ENCODE data around the gene GADD45GIP1. TPM values are rescaled to one million over a fixed set of nuclear protein-coding genes. Genes with fewer than 3 reads are reported as not detected.

Gene GADD45GIP1
- total and polyA plus RNA-seq, 2 donors (not counting 1 experiment from before 2014, with no cell fraction given), result 12.6 to 17.5 TPM

GRCh38 chr19:12947702-12948611, 9.1 kb downstream of the GADD45GIP1 start:
- Histone ChIP-seq H2AFZ (ENCODE audit: insufficient read depth, low read depth, low read length, poor library complexity, severe bottlenecking) (no peak overlapping the region), H3K4me3 (ENCODE audit: control extremely low read depth in 1 of 5, extremely low read depth in 1 of 5, insufficient read depth in 1 of 5, low read depth in 2 of 5, low read length in 4 of 5) (no peak overlapping the region), H3K27me3 (replicated peaks in 1 of 4; ENCODE audit: control extremely low read depth in 1 of 4, control insufficient read depth in 3 of 4, insufficient read depth in 4 of 4, low read length in 3 of 4) (no peaks in the 10 kb centered on the region), H3K9me3 (ENCODE audit: control extremely low read depth in 1 of 3, control insufficient read depth in 2 of 3, insufficient read depth in 1 of 3, low read length in 2 of 3) (peaks cover 0 to 7% (median 0%) of the 10 kb centered on the region in 3 donors), H3K79me2 (ENCODE audit: control insufficient read depth, insufficient read depth, low read length) (peaks cover 25% of the 10 kb centered on the region), H3K27ac (ENCODE audit: low read length in 2 of 2) (no peak overlapping the region), H3K9ac (ENCODE audit: low read length) (no peak overlapping the region), H3K4me1 (ENCODE audit: control insufficient read depth in 2 of 2, insufficient read depth in 2 of 2, low read length in 2 of 2) (peaks cover 15 to 32% of the 10 kb centered on the region in 2 donors), H3K36me3 (replicated peaks in 1 of 2; ENCODE audit: control extremely low read depth in 1 of 2, control insufficient read depth in 1 of 2, extremely low read depth in 1 of 2, insufficient read depth in 2 of 2, low read length in 1 of 2) (peaks cover 0 to 76% of the 10 kb centered on the region in 2 experiments), H4K20me1 (ENCODE audit: control insufficient read depth, insufficient read depth, low read length, poor library complexity, severe bottlenecking) (peaks cover 30% of the 10 kb centered on the region), H3K4me2 (replicated peaks; ENCODE audit: low read depth, low read length, poor library complexity, severe bottlenecking) (no peak overlapping the region)
- WGBS (ENCODE audit: insufficient coverage), result 98% methylated on average over 21 of the region's 28 CpGs
- Mint-ChIP-seq H3K9me3 (ENCODE audit: insufficient read depth) (no peaks in the 10 kb centered on the region), H3K4me1 (peaks cover 36% of the 10 kb centered on the region), H3K4me3 (peak overlapping the region; percentile 29), H3K27ac (peak overlapping the region; percentile 3), H3K27me3 (no peaks in the 10 kb centered on the region)
- no peak for TF ChIP-seq CTCF (IDR thresholded peaks at IDR 0.05)
- TF ChIP-seq EZH2 (IDR thresholded peaks at IDR 0.05; ENCODE audit: borderline replicate concordance, insufficient read depth, low read depth, low read length, poor library complexity, severe bottlenecking), result no peak
- intact Hi-C loops (cut with micrococcal nuclease), result no loop called here
- DNase-seq (no peak), ATAC-seq (ENCODE audit: low read depth) (no peak)
- POLR2A ChIA-PET, result interaction anchor here (0.6 to 1.3 kb wide), 2 partner anchors 10 to 789 kb away, joined by 3 to 4 read pairs; partner anchors contain the start of gene CALR
- CTCF ChIA-PET, result interaction anchor here (1.0 to 1.3 kb wide), 3 partner anchors 10 to 152 kb away, joined by 3 read pairs; no protein-coding TSS in a partner anchor

Data from B cell (primary cell).